Activated B cell treated with CpG ODN at 0.5 μM for 24 hours (primary cell): ENCODE measurements around the gene PITX2. TPM values are rescaled to one million over a fixed set of nuclear protein-coding genes. Genes with fewer than 3 reads are reported as not detected.
"Not testable (repeated sequence)": the region's sequence is repeated elsewhere in the genome, so short reads cannot be mapped to it uniquely, and the experiment has no call there.

Experiments
- ATAC-seq: fragments of 200-7000 bp; cut with Tn5 transposase; one replicate; pipeline ENCODE4 v1.10.0; 2021; ENCODE audit warnings: low read depth, mild to moderate bottlenecking, moderate library complexity
- CTCF ChIA-PET: fragments of 350-600 bp; sonication (Branson Sonifier 250); formaldehyde crosslinking; loops from one replicate; lab custom pipeline; 2021; ENCODE audit warnings: antibody characterized with exemption; lab: Charles Lee
- POLR2A ChIA-PET: fragments of 350-600 bp; sonication (Branson Sonifier 250); formaldehyde crosslinking; loops from one replicate; lab custom pipeline; 2021; ENCODE audit warnings: antibody characterized with exemption; lab: Charles Lee
- DNase-seq: peaks from one replicate; pipeline ENCODE4 v3.0.0; 2022
- H3K27ac Mint-ChIP-seq: one replicate; pipeline ENCODE4 v1.8.0; 2020; ENCODE audit warnings: mixed read lengths
- H3K27me3 Mint-ChIP-seq: one replicate; pipeline ENCODE4 v1.8.0; 2021; ENCODE audit warnings: mixed read lengths
- H3K36me3 Mint-ChIP-seq: one replicate; pipeline ENCODE4 v1.8.0; 2021; ENCODE audit warnings: low read depth, mixed read lengths
- H3K4me1 Mint-ChIP-seq: one replicate; pipeline ENCODE4 v1.8.0; 2021; ENCODE audit warnings: mixed read lengths
- H3K4me3 Mint-ChIP-seq: one replicate; pipeline ENCODE4 v1.8.0; 2020; ENCODE audit warnings: mild to moderate bottlenecking, mixed read lengths
- H3K9me3 Mint-ChIP-seq: one replicate; pipeline ENCODE4 v1.8.0; 2020; ENCODE audit warnings: mixed read lengths
- CTCF ChIP-seq: fragments of 200-600 bp; IDR thresholded peaks from one replicate; pipeline ENCODE4 v1.8.0; 2022; ENCODE audit warnings: antibody characterized with exemption, mild to moderate bottlenecking
- intact Hi-C: fragments of 100-400 bp; cut with micrococcal nuclease; formaldehyde crosslinking; loops from one replicate; pipeline ENCODE4 v1.15.1; 2024
- total RNA-seq: library from RNA; stranded (reverse); gene quantifications from 2 replicates; pipeline ENCODE4 v1.2.3, GENCODE V29; 2022

The PITX2 gene
- total RNA-seq, 1 donor from 2014 or later = not detected

- ATAC-seq = no peak
- peaks cover 6% of the 10 kb centered on the region for H3K9me3 Mint-ChIP-seq
- H3K36me3 Mint-ChIP-seq = no peaks in the 10 kb centered on the region
- intact Hi-C loops = no loop called here
- H3K27me3 Mint-ChIP-seq = peaks cover 2% of the 10 kb centered on the region
- DNase-seq = no peak
- TF ChIP-seq CTCF = no peak
- POLR2A ChIA-PET = no interaction called here
- CTCF ChIA-PET = no interaction called here
- H3K27ac Mint-ChIP-seq = no peak overlapping the region
- H3K4me3 Mint-ChIP-seq = no peak overlapping the region
- H3K4me1 Mint-ChIP-seq = no peaks in the 10 kb centered on the region
Observed at GRCh38 chr4:110595583-110595982, 27.3 kb downstream of the PITX2 start.

- no peaks in the 10 kb centered on the region for H3K27me3 Mint-ChIP-seq
- no peak for TF ChIP-seq CTCF
- intact Hi-C loops = no loop called here
- no peak for DNase-seq
- no peak overlapping the region for H3K4me3 Mint-ChIP-seq
- no peaks in the 10 kb centered on the region for H3K9me3 Mint-ChIP-seq
- ATAC-seq = no peak
- CTCF ChIA-PET = no interaction called here
- H3K4me1 Mint-ChIP-seq = no peaks in the 10 kb centered on the region
- no peaks in the 10 kb centered on the region for H3K36me3 Mint-ChIP-seq
- POLR2A ChIA-PET = no interaction called here
- no peak overlapping the region for H3K27ac Mint-ChIP-seq
Observed at GRCh38 chr4:110589297-110589696, 33.6 kb downstream of the PITX2 start.

GRCh38 chr4:110587666-110588285, 35.1 kb downstream of the PITX2 start:
- no peaks in the 10 kb centered on the region for H3K27me3 Mint-ChIP-seq
- intact Hi-C loops = no loop called here
- H3K27ac Mint-ChIP-seq = no peak overlapping the region
- DNase-seq (no peak), ATAC-seq (no peak)
- no peaks in the 10 kb centered on the region for H3K9me3 Mint-ChIP-seq
- no peaks in the 10 kb centered on the region for H3K36me3 Mint-ChIP-seq
- TF ChIP-seq CTCF = no peak
- ChIA-PET POLR2A (no interaction called here), CTCF (no interaction called here)
- no peak overlapping the region for H3K4me3 Mint-ChIP-seq
- H3K4me1 Mint-ChIP-seq = no peaks in the 10 kb centered on the region

GRCh38 chr4:110586131-110586850, 36.6 kb downstream of the PITX2 start:
- CTCF ChIA-PET = no interaction called here
- intact Hi-C loops = no loop called here

GRCh38 chr4:110576696-110577095, 46.2 kb downstream of the PITX2 start:
- CTCF ChIA-PET, H3K4me3 Mint-ChIP-seq, H3K4me1 Mint-ChIP-seq, DNase-seq, H3K36me3 Mint-ChIP-seq, ATAC-seq, H3K27ac Mint-ChIP-seq, POLR2A ChIA-PET, H3K27me3 Mint-ChIP-seq, intact Hi-C loops: not testable (repeated sequence)
- peaks cover 14% of the 10 kb centered on the region for H3K9me3 Mint-ChIP-seq

More at GRCh38 chr4:110586131-110586850, 36.6 kb downstream of the PITX2 start:
- ATAC-seq (no peak), DNase-seq (no peak)
- peaks cover 4% of the 10 kb centered on the region for H3K27me3 Mint-ChIP-seq
- no peaks in the 10 kb centered on the region for H3K9me3 Mint-ChIP-seq
- H3K4me1 Mint-ChIP-seq = no peaks in the 10 kb centered on the region
- H3K36me3 Mint-ChIP-seq = no peaks in the 10 kb centered on the region
- POLR2A ChIA-PET = no interaction called here
- H3K27ac Mint-ChIP-seq = no peak overlapping the region
- TF ChIP-seq CTCF = no peak
- no peak overlapping the region for H3K4me3 Mint-ChIP-seq

Other genes starting within 250 kb of the PITX2 start
- not detected in 2 replicates for gene ENPEP, start 146.9 kb downstream of the PITX2 start, total RNA-seq